ENCODE data around the gene CGRRF1. TPM values are rescaled to one million over a fixed set of nuclear protein-coding genes. Genes with fewer than 3 reads are reported as not detected.
A peak's percentile ranks its signal among the peaks of the same experiment; 100 is the strongest.

The CGRRF1 gene
- total and polyA plus RNA-seq, 9 of the 15 experiments (the other 6 are each of a cell fraction or from before 2014, with no cell fraction given) = 2.8 to 15.8 (median 4.6) TPM

DNA sequence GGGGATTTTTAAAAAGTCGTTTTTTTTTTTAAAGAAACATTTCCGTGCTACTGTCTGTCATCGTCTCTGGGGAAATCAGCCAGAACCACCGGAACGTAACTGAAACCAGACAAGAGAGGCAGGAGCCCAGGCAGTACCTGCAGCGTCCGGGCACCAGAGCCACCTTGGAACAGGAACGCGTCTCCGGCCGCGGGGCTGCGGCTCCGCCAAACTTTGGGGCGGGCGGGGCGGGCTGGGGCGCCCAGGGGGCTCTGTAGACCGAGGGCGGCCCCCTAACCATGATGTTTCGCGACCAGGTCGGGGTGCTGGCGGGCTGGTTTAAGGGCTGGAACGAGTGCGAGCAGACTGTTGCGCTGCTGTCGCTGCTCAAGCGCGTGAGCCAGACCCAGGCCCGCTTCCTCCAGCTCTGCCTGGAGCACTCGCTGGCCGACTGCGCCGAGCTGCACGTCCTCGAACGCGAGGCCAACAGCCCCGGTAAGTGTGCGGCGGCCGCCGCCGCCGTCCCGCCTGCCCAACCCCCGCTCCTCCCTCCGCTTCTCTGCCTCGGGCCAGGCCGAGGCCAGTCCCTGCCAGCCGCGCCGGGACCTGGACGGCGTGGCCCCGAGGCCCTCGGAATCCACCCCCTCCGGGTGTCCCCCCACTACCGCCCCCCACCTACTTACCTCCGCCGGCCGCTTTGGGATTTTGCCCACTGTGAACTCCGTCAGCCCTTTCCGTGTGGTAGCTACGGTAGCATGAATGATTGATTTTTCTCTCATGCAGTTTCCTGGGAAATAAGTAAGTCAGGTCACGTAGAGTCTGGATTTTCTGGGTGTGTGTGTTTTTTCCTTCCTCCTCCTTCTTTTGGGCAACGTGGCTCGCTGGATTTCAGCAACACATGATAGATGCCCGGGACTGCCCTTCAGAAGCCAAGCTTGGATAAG is 58.2 kb downstream of the CGRRF1 start:
- POLR2A ChIA-PET = interaction anchor here (0.6 to 1.2 kb wide), 4 partner anchors 118 to 206 kb away, joined by 3 to 5 read pairs (median 4); no protein-coding TSS in a partner anchor
- intact Hi-C loops (cut with micrococcal nuclease) = no loop called here
- under 1% methylated on average over 19 of the region's 70 CpGs for WGBS (ENCODE audit: insufficient coverage, low coverage, missing lambda C conversion rate)
- in situ Hi-C loops (cut with MboI) = loop anchor here (5.0 kb wide), 1 partner anchor 204 kb away; no protein-coding TSS in a partner anchor
- no peaks in the 10 kb centered on the region for H4K20me1 ChIP-seq (replicated peaks; ENCODE audit: control insufficient read depth, insufficient read depth, low read length)
- FAIRE-seq (peak; percentile 49), ATAC-seq (peak; percentile 41), DNase-seq (ENCODE audit: extremely low read depth in 1 of 4, low spot score in 3 of 4) (peak; percentile 18 to 46 (median 25))
- CTCF ChIA-PET (ENCODE audit: low intra/inter-chr PET ratio) = interaction anchor here (0.6 to 1.5 kb wide), 2 partner anchors 205 to 264 kb away, joined by 4 to 5 read pairs; no protein-coding TSS in a partner anchor
- peaks cover 29% of the 10 kb centered on the region for H3K79me2 ChIP-seq (ENCODE audit: control insufficient read depth, insufficient read depth, low read length)
- BruUV-seq (replicated peaks) = no TSS peak
- H3K9me3 ChIP-seq (replicated peaks; ENCODE audit: control insufficient read depth, insufficient read depth, low read depth, low read length) = peaks cover 6% of the 10 kb centered on the region; the same call in 1 of the 2 replicates
- H3K4me3 ChIP-seq = peak overlapping the region; percentile 69
- H3K36me3 ChIP-seq (ENCODE audit: control insufficient read depth, insufficient read depth, low read length) = peaks cover 31% of the 10 kb centered on the region; the same call in 2 of the 3 replicates
- H3K4me1 ChIP-seq (replicated peaks in 1 of 2; ENCODE audit: control insufficient read depth in 2 of 2, insufficient read depth in 2 of 2, low read length in 2 of 2) = peaks cover 12 to 39% of the 10 kb centered on the region in 2 experiments; a peak in 4 of 5 replicates
- H3K27ac ChIP-seq (ENCODE audit: extremely low read depth, low read depth, low read length) = peak overlapping the region; percentile 81; the same call in 2 of the 3 replicates
- H3K9me1 ChIP-seq (ENCODE audit: control insufficient read depth, insufficient read depth, low read length) = no peaks in the 10 kb centered on the region
- H3K27me3 ChIP-seq (ENCODE audit: control insufficient read depth in 2 of 2, insufficient read depth in 2 of 2, low read length in 2 of 2) = no peaks in the 10 kb centered on the region
- peak overlapping the region; percentile 79 for H3K4me2 ChIP-seq (ENCODE audit: insufficient read depth, low read length)
- H3K9ac ChIP-seq (ENCODE audit: insufficient read depth in 1 of 2, low read depth in 2 of 2, low read length in 2 of 2) = peak overlapping the region; percentile 73 to 91
- H2AFZ ChIP-seq (ENCODE audit: low read depth, low read length) = peak overlapping the region; percentile 74
- TF ChIP-seq, protein P1, sequence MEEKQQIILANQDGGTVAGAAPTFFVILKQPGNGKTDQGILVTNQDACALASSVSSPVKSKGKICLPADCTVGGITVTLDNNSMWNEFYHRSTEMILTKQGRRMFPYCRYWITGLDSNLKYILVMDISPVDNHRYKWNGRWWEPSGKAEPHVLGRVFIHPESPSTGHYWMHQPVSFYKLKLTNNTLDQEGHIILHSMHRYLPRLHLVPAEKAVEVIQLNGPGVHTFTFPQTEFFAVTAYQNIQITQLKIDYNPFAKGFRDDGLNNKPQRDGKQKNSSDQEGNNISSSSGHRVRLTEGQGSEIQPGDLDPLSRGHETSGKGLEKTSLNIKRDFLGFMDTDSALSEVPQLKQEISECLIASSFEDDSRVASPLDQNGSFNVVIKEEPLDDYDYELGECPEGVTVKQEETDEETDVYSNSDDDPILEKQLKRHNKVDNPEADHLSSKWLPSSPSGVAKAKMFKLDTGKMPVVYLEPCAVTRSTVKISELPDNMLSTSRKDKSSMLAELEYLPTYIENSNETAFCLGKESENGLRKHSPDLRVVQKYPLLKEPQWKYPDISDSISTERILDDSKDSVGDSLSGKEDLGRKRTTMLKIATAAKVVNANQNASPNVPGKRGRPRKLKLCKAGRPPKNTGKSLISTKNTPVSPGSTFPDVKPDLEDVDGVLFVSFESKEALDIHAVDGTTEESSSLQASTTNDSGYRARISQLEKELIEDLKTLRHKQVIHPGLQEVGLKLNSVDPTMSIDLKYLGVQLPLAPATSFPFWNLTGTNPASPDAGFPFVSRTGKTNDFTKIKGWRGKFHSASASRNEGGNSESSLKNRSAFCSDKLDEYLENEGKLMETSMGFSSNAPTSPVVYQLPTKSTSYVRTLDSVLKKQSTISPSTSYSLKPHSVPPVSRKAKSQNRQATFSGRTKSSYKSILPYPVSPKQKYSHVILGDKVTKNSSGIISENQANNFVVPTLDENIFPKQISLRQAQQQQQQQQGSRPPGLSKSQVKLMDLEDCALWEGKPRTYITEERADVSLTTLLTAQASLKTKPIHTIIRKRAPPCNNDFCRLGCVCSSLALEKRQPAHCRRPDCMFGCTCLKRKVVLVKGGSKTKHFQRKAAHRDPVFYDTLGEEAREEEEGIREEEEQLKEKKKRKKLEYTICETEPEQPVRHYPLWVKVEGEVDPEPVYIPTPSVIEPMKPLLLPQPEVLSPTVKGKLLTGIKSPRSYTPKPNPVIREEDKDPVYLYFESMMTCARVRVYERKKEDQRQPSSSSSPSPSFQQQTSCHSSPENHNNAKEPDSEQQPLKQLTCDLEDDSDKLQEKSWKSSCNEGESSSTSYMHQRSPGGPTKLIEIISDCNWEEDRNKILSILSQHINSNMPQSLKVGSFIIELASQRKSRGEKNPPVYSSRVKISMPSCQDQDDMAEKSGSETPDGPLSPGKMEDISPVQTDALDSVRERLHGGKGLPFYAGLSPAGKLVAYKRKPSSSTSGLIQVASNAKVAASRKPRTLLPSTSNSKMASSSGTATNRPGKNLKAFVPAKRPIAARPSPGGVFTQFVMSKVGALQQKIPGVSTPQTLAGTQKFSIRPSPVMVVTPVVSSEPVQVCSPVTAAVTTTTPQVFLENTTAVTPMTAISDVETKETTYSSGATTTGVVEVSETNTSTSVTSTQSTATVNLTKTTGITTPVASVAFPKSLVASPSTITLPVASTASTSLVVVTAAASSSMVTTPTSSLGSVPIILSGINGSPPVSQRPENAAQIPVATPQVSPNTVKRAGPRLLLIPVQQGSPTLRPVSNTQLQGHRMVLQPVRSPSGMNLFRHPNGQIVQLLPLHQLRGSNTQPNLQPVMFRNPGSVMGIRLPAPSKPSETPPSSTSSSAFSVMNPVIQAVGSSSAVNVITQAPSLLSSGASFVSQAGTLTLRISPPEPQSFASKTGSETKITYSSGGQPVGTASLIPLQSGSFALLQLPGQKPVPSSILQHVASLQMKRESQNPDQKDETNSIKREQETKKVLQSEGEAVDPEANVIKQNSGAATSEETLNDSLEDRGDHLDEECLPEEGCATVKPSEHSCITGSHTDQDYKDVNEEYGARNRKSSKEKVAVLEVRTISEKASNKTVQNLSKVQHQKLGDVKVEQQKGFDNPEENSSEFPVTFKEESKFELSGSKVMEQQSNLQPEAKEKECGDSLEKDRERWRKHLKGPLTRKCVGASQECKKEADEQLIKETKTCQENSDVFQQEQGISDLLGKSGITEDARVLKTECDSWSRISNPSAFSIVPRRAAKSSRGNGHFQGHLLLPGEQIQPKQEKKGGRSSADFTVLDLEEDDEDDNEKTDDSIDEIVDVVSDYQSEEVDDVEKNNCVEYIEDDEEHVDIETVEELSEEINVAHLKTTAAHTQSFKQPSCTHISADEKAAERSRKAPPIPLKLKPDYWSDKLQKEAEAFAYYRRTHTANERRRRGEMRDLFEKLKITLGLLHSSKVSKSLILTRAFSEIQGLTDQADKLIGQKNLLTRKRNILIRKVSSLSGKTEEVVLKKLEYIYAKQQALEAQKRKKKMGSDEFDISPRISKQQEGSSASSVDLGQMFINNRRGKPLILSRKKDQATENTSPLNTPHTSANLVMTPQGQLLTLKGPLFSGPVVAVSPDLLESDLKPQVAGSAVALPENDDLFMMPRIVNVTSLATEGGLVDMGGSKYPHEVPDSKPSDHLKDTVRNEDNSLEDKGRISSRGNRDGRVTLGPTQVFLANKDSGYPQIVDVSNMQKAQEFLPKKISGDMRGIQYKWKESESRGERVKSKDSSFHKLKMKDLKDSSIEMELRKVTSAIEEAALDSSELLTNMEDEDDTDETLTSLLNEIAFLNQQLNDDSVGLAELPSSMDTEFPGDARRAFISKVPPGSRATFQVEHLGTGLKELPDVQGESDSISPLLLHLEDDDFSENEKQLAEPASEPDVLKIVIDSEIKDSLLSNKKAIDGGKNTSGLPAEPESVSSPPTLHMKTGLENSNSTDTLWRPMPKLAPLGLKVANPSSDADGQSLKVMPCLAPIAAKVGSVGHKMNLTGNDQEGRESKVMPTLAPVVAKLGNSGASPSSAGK (IDR thresholded peaks at IDR 0.05) = 0 out of 2 replicates have a peak, but pooled peaks have one; percentile 28
- TF ChIP-seq NR4A1 (CRISPR knock-in tag; IDR thresholded peaks at IDR 0.05) = no peak
- no peak for TF ChIP-seq NR4A1 (tag; IDR thresholded peaks at IDR 0.05)
- TF ChIP-seq, protein P2, sequence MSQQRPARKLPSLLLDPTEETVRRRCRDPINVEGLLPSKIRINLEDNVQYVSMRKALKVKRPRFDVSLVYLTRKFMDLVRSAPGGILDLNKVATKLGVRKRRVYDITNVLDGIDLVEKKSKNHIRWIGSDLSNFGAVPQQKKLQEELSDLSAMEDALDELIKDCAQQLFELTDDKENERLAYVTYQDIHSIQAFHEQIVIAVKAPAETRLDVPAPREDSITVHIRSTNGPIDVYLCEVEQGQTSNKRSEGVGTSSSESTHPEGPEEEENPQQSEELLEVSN (IDR thresholded peaks at IDR 0.05; ENCODE audit: borderline replicate concordance in 1 of 2, extremely low read depth in 1 of 2, insufficient read depth in 1 of 2, insufficient read length in 1 of 2, low read depth in 1 of 2, low read length in 1 of 2, poor library complexity in 1 of 2, severe bottlenecking in 1 of 2) = peak in 1 of 2 experiments; percentile 63
- no peak for TF ChIP-seq ZBTB17 (CRISPR knock-in tag; IDR thresholded peaks at IDR 0.05)
- peak; percentile 14 for TF ChIP-seq CCNT2 (IDR thresholded peaks at IDR 0.05; ENCODE audit: borderline replicate concordance, extremely low read depth, insufficient read length, low read depth, low read length)

All from K562 (cell line).